ENCODE measurements around the gene ZNF385A.

DNA sequence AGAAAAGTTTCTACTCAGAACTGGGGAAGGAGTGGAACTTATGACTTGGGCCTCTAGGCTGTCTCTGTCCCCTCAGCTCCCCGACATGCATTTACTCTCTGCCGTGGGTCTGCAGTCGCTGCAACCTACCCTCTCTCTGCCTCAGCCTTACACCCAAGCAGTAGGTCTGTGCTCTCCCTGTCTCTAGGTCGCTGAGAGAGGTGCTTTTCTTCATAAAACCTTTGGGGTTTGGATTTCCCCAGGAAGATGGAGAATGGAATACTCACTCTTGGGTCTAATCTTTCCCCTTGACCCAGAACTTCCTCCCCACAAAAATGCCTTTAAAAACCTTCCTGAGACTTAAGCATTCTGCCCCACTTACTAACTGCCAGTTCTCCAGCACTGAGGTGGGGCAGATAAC lies 33.2 kb downstream of the ZNF385A start:
- TF ChIP-seq, protein P1, sequence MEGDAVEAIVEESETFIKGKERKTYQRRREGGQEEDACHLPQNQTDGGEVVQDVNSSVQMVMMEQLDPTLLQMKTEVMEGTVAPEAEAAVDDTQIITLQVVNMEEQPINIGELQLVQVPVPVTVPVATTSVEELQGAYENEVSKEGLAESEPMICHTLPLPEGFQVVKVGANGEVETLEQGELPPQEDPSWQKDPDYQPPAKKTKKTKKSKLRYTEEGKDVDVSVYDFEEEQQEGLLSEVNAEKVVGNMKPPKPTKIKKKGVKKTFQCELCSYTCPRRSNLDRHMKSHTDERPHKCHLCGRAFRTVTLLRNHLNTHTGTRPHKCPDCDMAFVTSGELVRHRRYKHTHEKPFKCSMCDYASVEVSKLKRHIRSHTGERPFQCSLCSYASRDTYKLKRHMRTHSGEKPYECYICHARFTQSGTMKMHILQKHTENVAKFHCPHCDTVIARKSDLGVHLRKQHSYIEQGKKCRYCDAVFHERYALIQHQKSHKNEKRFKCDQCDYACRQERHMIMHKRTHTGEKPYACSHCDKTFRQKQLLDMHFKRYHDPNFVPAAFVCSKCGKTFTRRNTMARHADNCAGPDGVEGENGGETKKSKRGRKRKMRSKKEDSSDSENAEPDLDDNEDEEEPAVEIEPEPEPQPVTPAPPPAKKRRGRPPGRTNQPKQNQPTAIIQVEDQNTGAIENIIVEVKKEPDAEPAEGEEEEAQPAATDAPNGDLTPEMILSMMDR (IDR thresholded peaks at IDR 0.05): no peak
- TF ChIP-seq POLR2A (IDR thresholded peaks at IDR 0.05): no peak
- no peak for TF ChIP-seq POLR2AphosphoS5 (IDR thresholded peaks at IDR 0.05)
